ENCODE results near the gene LINS1.
"Not testable (repeated sequence)": the region's sequence is repeated elsewhere in the genome, so short reads cannot be mapped to it uniquely, and the experiment has no call there.

LINS1 gene

GRCh38 chr15:100612539-100612938 is 10.6 kb upstream of the LINS1 start:
- no peak for DNase-seq

GRCh38 chr15:100602823-100603393 is 924 bp upstream of the LINS1 start:
- DNase-seq = peak in 1 of 42 donors; percentile 62
- intact Hi-C loops (cut with DNase I) = loop anchor here (5.0 to 10.0 kb wide), 3 partner anchors 258 to 672 kb away; partner anchors contain the start of genes ADAMTS17 and SELENOS

More at GRCh38 chr15:100612539-100612938, 10.6 kb upstream of the LINS1 start:
- intact Hi-C loops (cut with DNase I) = no loop called here

- intact Hi-C loops (cut with DNase I) = loop anchor here (5.0 to 10.0 kb wide), 3 partner anchors 257 to 673 kb away; partner anchors contain the start of genes ADAMTS17 and SELENOS
- DNase-seq = no peak
These were observed 344 bp downstream of the LINS1 start for GRCh38 chr15:100601617-100602063.

GRCh38 chr15:100601163-100601562 is 821 bp downstream of the LINS1 start:
- DNase-seq = peak in 9 of 42 donors; percentile 4 to 46 (median 8)
- intact Hi-C loops (cut with DNase I) = loop anchor here (5.0 to 10.0 kb wide), 3 partner anchors 256 to 674 kb away; partner anchors contain the start of genes ADAMTS17 and SELENOS

- intact Hi-C loops (cut with DNase I) = no loop called here
- DNase-seq = no peak
These were observed 3.3 kb downstream of the LINS1 start for GRCh38 chr15:100598655-100599054.

GRCh38 chr15:100597862-100598261 is 4.1 kb downstream of the LINS1 start:
- intact Hi-C loops (cut with DNase I) = no loop called here
- no peak for DNase-seq

- DNase-seq = peak in 40 of 42 donors; percentile 7 to 82 (median 40)
- intact Hi-C loops (cut with DNase I) = no loop called here
These were observed 5.2 kb downstream of the LINS1 start for GRCh38 chr15:100596792-100597191.

- DNase-seq = no peak
- intact Hi-C loops (cut with DNase I) = no loop called here
These were observed 6.0 kb downstream of the LINS1 start for GRCh38 chr15:100595964-100596363.

GRCh38 chr15:100593431-100593830 is 8.6 kb downstream of the LINS1 start:
- intact Hi-C loops (cut with DNase I) = no loop called here
- DNase-seq = no peak

GRCh38 chr15:100592898-100593297 is 9.1 kb downstream of the LINS1 start:
- intact Hi-C loops (cut with DNase I) = no loop called here
- no peak for DNase-seq

GRCh38 chr15:100591835-100592234 is 10.1 kb downstream of the LINS1 start:
- intact Hi-C loops (cut with DNase I) = no loop called here

GRCh38 chr15:100591163-100591562 is 10.8 kb downstream of the LINS1 start:
- DNase-seq; intact Hi-C loops (cut with DNase I): not testable (repeated sequence)

More at GRCh38 chr15:100591835-100592234, 10.1 kb downstream of the LINS1 start:
- DNase-seq = no peak

- no peak for DNase-seq
- intact Hi-C loops (cut with DNase I) = no loop called here
These were observed 13.2 kb downstream of the LINS1 start for GRCh38 chr15:100588638-100589242.

- DNase-seq = no peak
- intact Hi-C loops (cut with DNase I) = no loop called here
These were observed 21.6 kb downstream of the LINS1 start for GRCh38 chr15:100580414-100580813.

GRCh38 chr15:100573526-100573925 is 28.5 kb downstream of the LINS1 start:
- intact Hi-C loops (cut with DNase I) = loop anchor here (5.0 kb wide), 1 partner anchor 226 kb away; no protein-coding TSS in a partner anchor
- no peak for DNase-seq

- DNase-seq = no peak
- intact Hi-C loops (cut with DNase I) = loop anchor here (5.0 kb wide), 1 partner anchor 225 kb away; no protein-coding TSS in a partner anchor
These were observed 29.5 kb downstream of the LINS1 start for GRCh38 chr15:100572362-100572983.

GRCh38 chr15:100571592-100572167 is 30.3 kb downstream of the LINS1 start:
- DNase-seq = no peak
- intact Hi-C loops (cut with DNase I) = loop anchor here (5.0 kb wide), 1 partner anchor 224 kb away; no protein-coding TSS in a partner anchor

- intact Hi-C loops (cut with DNase I) = loop anchor here (5.0 kb wide), 1 partner anchor 224 kb away; no protein-coding TSS in a partner anchor
- no peak for DNase-seq
These were observed 31.2 kb downstream of the LINS1 start for GRCh38 chr15:100570735-100571313.

- intact Hi-C loops (cut with DNase I) = loop anchor here (5.0 kb wide), 1 partner anchor 223 kb away; no protein-coding TSS in a partner anchor
- no peak for DNase-seq
These were observed 31.7 kb downstream of the LINS1 start for GRCh38 chr15:100570275-100570674.

Data from head of caudate nucleus (tissue), 42 donors.